Measurements from ENCODE around the gene WBP1L. TPM values are rescaled to one million over a fixed set of nuclear protein-coding genes. Genes with fewer than 3 reads are reported as not detected.

Gene WBP1L
- total RNA-seq, 1 experiment from 2014 or later = 24.1 TPM

DNA sequence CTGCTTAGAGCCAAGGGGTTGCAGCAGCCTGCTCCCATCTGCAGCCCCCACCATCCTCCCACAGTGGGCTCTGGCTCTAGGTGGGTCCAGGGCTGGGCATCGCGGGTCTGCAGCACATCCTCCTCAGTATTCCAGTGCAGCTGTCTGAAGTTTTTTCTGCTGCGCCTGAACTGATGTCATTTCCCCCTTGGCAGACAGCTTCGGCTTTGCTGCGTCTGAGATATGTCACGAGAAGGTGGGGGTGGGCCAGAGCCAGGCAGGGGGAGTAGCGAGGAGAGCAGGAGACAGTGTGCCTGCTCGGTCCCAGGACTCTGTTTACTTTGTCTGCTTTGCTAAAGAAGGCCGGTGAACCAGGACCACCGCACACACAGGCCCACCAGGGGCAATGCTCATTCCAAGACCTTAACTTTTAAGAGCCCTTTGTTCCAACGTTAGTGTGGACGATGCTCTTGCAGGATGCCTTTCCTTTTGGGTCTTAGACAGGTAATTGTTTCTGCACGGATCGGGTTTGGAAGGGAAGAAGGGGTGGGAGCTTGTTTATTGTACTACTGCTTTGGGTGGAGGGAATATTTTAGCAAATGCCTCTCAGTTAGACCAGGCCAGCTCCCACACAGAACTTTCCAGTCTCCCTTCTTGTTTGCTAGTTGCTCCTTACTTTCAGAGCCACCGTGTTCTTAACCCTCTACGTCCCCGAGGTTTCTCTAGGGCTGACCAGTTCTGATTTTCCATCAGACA lies 32.4 kb downstream of the WBP1L start:
- Histone ChIP-seq H3K9me3 (replicated peaks) (no peaks in the 10 kb centered on the region), H3K36me3 (0 out of 2 replicates have a peak, but pooled peaks cover 9% of the 10 kb centered on the region), H3K4me3 (peak overlapping the region; percentile 65), H3K27me3 (no peaks in the 10 kb centered on the region), H3K4me1 (peaks cover 34% of the 10 kb centered on the region), H3K27ac (peak overlapping the region; percentile 100)
- peak; percentile 95 to 96 for DNase-seq

DNA sequence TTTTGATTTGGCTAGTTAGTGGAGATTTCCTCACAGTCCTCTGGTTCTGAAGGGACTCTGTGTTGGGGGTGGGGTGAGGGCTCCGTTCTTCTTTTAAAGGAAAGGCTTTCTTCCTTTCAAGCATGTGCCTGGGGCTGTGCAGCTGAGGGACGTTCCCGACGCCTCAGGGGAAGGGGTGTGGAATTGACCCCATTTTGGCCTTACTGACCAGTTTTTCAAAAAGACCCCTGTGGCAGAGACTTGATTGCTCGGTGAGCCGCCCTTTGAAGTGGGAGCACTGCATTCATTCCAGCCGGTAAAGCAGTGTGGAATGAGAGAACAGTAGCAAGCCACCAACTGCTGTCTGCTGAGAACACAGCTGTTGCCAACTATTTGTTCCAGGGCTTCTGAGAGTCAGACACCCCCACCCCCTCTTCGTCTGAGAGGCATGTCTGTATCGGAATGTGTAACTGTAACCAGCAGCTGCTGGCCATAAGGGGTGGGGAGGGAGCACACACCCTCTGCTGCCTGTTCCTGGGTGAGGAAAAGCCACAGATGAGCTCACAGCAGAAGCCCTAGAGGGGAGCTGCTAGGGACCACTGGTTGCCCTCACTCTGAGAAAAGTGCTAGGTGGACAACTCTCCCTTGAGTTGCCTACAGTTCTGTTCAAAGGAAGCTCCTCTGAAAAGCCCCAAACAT lies 33.2 kb downstream of the WBP1L start:
- peaks cover 34% of the 10 kb centered on the region for H3K4me1 ChIP-seq
- H3K27ac ChIP-seq = peak overlapping the region; percentile 100
- no peaks in the 10 kb centered on the region for H3K27me3 ChIP-seq
- peak; percentile 100 for DNase-seq
- H3K9me3 ChIP-seq (replicated peaks) = no peaks in the 10 kb centered on the region
- peaks cover 9% of the 10 kb centered on the region; the same call in 1 of the 2 replicates for H3K36me3 ChIP-seq
- H3K4me3 ChIP-seq = peak overlapping the region; percentile 65

DNA sequence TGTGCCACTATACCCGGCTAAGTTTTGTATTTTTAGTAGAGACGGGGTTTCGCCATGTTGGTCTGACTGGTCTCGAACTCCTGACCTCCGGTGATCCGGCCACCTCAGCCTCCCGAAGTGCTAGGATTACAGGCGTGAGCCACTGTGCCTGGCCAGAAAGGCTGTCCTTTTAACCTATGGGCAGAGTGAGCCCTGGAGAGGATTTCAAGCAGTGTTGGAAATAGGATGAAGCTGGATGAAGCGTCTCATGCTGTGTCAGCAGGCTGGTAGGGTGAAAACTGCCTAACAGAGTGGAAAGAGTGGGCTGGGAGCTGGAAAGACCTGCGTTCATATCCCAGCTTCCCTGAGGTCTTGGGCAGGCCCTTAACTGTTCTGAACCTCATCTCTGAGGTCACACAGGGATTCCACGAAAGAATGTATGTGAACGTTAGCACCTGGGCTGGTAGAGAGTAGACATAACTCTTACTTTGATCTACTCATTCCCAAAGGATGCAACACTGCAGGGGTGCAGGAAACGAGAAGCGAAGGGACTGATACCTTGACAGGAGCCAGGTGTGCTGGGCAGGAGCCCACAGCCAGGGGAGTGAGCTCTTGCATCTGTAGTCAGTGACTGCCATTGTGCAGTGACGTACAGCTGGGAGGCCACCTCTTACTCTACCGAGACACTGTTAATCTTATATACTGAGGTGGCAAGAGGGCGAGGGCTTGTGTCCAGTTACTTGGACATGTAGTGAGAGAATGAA lies 34.1 kb downstream of the WBP1L start:
- Histone ChIP-seq H3K27ac (peak overlapping the region; percentile 100), H3K4me1 (peaks cover 38% of the 10 kb centered on the region), H3K36me3 (peaks cover 12% of the 10 kb centered on the region; the same call in 1 of the 2 replicates), H3K4me3 (peak overlapping the region; percentile 6; the same call in 1 of the 2 replicates), H3K27me3 (no peaks in the 10 kb centered on the region), H3K9me3 (replicated peaks) (no peaks in the 10 kb centered on the region)
- peak; percentile 17 to 38 for DNase-seq

DNA sequence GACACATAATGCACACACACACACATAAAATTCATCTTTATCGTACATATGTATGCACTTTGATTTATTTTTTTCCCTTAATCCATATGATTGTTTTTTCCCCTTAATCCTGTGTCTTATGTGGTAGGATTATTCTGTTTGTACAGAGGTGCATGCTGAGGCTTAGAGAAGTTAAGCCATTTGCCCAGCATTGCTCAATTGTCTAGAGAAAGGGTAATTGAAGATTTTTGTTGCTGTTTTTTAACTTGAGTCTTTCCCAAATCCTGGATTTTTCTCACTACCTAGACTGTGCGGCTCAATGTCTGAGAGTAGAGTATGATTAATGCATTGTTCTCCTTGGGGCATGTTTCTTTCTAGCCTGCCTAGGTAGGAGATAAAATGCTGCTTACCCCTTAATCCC lies 35.0 kb downstream of the WBP1L start:
- H3K27me3 ChIP-seq = no peaks in the 10 kb centered on the region
- H3K4me1 ChIP-seq = peaks cover 38% of the 10 kb centered on the region
- no peak overlapping the region for H3K4me3 ChIP-seq
- peaks cover 12% of the 10 kb centered on the region; the same call in 1 of the 2 replicates for H3K36me3 ChIP-seq
- no peak overlapping the region for H3K27ac ChIP-seq
- no peaks in the 10 kb centered on the region for H3K9me3 ChIP-seq (replicated peaks)
- no peak for DNase-seq

DNA sequence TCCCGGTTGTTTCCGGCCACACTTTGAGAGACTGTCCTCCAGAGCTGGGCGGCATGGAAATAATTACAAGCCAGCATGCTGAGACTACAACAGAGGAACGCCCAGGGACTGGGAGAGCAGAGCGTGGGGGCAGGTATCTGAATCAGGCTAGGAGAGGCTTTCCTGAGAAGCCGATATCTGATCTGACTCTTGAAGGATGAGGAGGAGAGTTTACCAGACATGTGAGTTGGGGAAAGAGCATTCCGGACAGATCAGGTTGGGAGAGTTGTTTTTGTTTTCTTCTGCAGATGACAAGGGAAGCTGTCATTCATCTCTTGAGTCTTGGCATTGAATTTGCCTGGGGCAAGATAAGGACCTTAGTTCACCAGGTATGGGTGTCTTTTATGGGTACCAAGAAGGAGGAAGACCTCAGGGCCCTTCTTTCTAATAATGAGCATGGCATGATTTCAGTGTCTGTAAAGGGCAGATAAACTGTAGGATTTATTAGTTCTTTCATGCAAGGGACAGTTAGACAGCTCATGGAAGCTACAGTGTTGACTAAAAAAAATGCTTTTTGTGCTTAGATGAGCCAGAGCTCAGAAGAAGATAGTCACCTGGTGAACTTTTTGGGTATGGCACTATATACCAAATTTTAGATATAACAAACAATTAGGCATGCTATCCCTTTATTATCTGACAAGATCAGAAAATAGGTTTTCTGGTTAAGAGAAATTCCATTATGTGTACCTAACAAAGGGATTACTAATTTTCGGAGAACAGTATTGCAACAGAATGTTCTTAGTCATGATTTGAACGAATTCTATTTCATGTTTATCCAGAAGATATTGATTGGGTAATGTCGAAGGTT lies 36.2 kb downstream of the WBP1L start:
- DNase-seq = no peak
- Histone ChIP-seq H3K27ac (no peak overlapping the region), H3K9me3 (replicated peaks) (no peaks in the 10 kb centered on the region), H3K4me3 (no peak overlapping the region), H3K4me1 (peaks cover 35% of the 10 kb centered on the region), H3K36me3 (peaks cover 12% of the 10 kb centered on the region; the same call in 1 of the 2 replicates), H3K27me3 (no peaks in the 10 kb centered on the region)

DNA sequence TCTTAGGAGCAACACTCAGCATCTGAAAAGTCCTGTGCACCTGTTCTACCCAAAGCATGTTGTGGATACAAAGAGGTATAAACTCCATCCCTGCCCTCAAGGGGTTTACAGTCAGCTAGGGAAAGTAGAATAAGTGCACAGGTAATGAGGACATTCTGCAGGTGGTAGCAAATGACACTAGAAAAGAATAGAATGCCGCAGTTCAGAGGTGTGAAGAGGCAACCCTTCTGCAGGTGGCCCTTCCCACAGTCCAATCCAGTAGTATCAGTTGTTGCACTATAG lies 36.7 kb downstream of the WBP1L start:
- Histone ChIP-seq H3K4me1 (peaks cover 30% of the 10 kb centered on the region), H3K27me3 (no peaks in the 10 kb centered on the region), H3K27ac (no peak overlapping the region), H3K4me3 (no peak overlapping the region), H3K36me3 (peaks cover 12% of the 10 kb centered on the region; the same call in 1 of the 2 replicates), H3K9me3 (replicated peaks) (no peaks in the 10 kb centered on the region)
- DNase-seq = no peak

DNA sequence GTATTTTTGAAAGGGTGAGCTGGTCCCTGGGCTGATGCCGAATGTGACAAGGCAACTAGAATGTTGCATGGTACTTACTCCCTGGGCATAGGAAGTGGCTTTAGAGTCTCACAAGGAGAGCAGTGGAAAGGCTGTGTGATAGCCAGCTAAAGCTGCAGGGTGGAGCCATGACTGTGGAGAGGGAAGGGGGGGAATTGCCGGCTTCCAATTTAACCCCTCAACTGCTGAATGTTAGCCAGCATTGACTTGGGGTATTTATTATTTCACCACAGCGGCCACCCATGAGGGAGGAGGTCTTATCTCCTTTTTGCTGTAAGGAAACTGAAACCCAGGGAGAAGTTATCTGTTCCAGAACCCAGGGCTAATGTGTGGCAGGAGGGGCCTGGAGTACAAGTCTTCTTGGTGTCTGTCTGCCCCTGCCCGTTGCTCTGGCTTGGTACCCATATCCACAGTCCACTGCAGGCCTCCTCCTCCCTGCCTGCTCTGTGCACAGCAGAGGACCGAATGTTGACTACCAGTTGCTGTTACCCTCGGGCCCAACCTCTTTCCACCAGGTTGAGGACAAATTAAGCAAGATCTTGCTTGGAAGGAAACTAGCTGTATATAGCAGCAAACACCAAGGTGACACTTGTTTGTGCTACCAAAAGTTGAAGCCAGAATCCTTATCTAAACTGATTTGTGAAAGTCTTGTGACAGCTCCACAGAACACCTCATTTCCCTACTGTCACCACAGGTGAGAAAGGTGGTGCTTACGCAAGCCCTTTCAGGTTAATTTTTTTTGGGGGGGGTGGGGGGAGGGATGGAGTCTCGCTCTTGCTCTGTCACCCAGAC lies 37.6 kb downstream of the WBP1L start:
- Histone ChIP-seq H3K9me3 (replicated peaks) (no peaks in the 10 kb centered on the region), H3K27me3 (no peaks in the 10 kb centered on the region), H3K4me1 (peaks cover 27% of the 10 kb centered on the region), H3K4me3 (no peak overlapping the region), H3K27ac (no peak overlapping the region), H3K36me3 (peaks cover 12% of the 10 kb centered on the region; the same call in 1 of the 2 replicates)
- DNase-seq = peak; percentile 22 to 46

DNA sequence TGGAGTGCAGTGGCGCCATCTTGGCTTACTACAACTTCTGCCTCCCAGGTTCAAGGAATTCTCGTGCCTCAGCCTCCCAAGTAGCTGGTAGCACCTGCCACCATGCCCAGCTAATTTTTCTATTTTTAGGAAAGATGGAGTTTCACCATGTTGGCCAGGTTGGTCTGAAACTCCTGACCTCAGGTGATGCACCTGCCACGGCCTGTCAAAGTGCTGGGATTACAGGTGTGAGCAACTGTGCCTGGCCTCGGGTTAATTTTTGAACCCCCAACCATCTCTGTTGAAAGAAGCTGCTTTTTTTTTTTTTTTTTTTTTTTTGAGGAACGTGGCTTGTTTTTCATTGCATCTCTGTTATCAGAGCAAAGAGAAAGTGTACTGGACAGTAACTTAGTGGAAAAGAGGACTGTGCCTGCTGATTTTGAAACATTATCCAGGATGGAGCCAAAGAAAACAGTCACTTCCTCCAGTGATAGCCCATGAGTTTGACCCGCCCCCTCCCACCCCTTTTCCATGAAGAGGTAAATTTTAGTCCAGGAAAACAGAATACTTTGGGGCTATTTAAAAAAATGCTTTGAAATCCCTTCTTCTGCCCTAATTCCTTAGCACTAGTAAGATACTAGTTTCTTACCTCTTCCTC lies 38.3 kb downstream of the WBP1L start:
- peaks cover 27% of the 10 kb centered on the region for H3K4me1 ChIP-seq
- H3K27me3 ChIP-seq = no peaks in the 10 kb centered on the region
- no peaks in the 10 kb centered on the region for H3K9me3 ChIP-seq (replicated peaks)
- no peak overlapping the region for H3K4me3 ChIP-seq
- H3K36me3 ChIP-seq = peaks cover 12% of the 10 kb centered on the region; the same call in 1 of the 2 replicates
- no peak overlapping the region for H3K27ac ChIP-seq
- no peak for DNase-seq

DNA sequence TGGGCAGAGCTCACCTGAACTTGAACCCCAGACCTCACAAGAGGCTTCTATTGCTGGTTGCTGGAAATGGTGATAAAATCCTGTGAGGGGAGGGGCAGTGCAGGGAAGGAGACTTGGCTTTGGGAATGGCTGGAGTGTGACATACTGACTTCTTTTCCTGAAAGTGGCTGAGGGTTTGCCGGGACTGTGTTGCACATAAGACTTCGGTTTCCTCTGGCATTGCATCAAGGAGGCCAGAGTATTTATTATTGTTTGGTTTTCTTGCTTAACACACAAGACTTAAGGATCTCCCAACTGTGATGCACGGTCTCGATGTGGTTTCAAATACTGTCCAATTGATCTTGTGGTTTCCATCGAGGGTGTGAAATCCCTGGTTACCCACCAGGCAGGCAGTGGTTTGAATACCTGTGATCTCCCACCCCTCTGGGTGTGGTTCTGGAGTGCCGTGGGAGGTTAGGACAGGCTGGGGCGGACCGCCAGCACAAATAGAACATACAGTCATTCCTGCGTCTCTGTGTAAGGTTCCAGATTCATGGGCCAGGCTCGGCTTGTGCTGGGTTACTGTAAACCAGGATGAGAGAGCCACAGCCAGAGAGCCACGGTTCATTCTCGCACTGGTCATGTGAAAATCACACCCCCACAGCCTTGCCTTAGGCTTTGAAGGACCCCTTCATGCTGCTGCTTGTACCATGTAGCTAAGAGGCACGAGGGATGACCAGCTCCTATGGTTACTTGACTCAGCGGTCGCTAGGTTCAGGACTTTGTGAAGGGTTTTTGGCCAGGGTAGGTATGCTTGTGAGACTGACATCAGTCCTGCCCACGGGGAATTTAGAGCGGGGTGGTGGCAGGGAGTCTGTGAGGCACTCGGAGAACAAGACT lies 39.2 kb downstream of the WBP1L start:
- no peak for DNase-seq
- Histone ChIP-seq H3K27ac (no peak overlapping the region), H3K4me1 (peaks cover 20% of the 10 kb centered on the region), H3K9me3 (replicated peaks) (no peaks in the 10 kb centered on the region), H3K36me3 (peaks cover 12% of the 10 kb centered on the region; the same call in 1 of the 2 replicates), H3K27me3 (no peaks in the 10 kb centered on the region), H3K4me3 (no peak overlapping the region)

DNA sequence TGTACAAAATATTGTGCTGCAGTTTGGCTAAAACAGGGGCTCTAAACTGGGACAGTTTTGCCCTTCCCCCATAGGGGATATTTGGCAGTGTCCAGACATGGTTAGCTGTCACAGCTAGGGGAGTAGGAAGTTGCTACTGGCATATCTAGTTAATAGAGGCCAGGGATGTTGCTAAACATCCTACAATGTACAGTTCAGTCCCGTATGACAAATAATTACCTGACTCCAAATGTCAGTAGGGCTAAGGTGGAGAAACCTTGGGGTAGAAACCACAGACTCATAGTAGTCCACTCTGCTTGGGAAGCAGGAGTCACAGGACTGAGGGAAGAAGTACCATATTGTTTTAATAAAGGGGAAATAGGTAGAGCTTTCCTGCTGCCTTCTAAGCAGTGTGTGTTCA lies 39.8 kb downstream of the WBP1L start:
- no peak overlapping the region for H3K27ac ChIP-seq
- peaks cover 13% of the 10 kb centered on the region for H3K4me1 ChIP-seq
- no peaks in the 10 kb centered on the region for H3K9me3 ChIP-seq (replicated peaks)
- DNase-seq = no peak
- peaks cover 15% of the 10 kb centered on the region for H3K36me3 ChIP-seq
- no peak overlapping the region for H3K4me3 ChIP-seq
- no peaks in the 10 kb centered on the region for H3K27me3 ChIP-seq

DNA sequence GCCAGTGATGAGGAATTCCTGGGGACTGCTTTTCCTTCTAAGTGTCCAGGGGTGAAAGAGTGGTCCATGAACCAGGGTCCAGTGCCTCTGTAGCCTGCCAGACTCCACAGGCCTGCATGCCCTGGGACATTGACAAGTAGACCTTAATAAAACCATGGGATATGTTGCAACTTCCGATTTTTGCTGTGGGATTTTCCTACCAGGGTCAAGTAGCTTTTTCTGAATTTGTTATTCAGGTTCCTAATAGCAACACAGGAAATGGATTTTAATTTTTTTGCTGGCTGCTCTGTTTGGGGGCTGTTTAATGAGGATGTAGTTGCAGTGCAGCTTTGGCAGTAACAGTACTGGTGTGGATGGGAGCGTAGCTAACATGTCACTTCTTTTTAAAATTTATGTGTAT lies 42.1 kb downstream of the WBP1L start:
- no peak overlapping the region for H3K27ac ChIP-seq
- no peaks in the 10 kb centered on the region for H3K27me3 ChIP-seq
- no peak for DNase-seq
- H3K9me3 ChIP-seq (replicated peaks) = no peaks in the 10 kb centered on the region
- H3K4me3 ChIP-seq = no peak overlapping the region
- peaks cover 7% of the 10 kb centered on the region for H3K4me1 ChIP-seq
- peaks cover 18% of the 10 kb centered on the region for H3K36me3 ChIP-seq

DNA sequence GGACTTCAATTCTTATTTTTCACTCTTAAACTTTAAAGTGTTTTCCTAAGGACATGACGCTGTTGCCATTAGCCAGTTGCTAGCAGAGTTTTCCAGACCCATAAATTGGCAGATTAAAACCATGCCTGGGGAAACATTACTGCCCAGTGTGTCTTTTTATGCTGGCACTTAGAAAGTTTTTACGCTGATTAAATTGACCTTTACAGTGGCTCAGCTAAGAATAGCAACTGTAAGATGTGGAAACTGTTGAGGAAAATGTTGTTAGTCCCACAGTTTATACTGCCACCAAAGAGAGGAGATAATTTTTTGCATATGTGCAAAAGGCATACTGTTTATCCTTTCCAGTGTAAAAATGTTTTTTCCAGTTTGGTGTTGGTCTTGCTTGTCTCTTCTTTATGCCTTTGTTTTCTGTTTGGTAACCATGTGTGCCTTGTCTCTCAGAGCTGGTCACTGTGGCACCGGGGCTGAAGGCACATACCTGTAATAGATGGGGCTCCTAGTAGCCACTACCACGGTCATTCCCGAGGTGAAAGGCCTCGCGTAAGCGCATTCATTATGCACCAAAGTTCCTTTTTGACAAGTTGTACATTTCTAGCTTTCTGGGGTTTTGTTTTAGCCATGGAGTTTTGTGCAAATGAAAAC lies 48.1 kb downstream of the WBP1L start:
- DNase-seq = no peak
- H3K27me3 ChIP-seq = no peaks in the 10 kb centered on the region
- peaks cover 9% of the 10 kb centered on the region; the same call in 1 of the 2 replicates for H3K4me1 ChIP-seq
- peaks cover 30% of the 10 kb centered on the region for H3K36me3 ChIP-seq
- no peak overlapping the region for H3K27ac ChIP-seq
- H3K4me3 ChIP-seq = no peak overlapping the region
- H3K9me3 ChIP-seq (replicated peaks) = no peaks in the 10 kb centered on the region
